ENCODE measurements around the gene CECR2. TPM values are rescaled to one million over a fixed set of nuclear protein-coding genes. Genes with fewer than 3 reads are reported as not detected.

Gene CECR2
- total RNA-seq, 2 donors from 2014 or later, result 0.23 to 0.77 TPM

GRCh38 chr22:17460895-17461294 is 91.6 kb downstream of the CECR2 start:
- Mint-ChIP-seq H3K36me3 (ENCODE audit: insufficient read depth in 2 of 2) (no peaks in the 10 kb centered on the region), H3K4me3 (no peak overlapping the region), H3K27me3 (ENCODE audit: low read depth) (peaks cover 7% of the 10 kb centered on the region), H3K9me3 (no peaks in the 10 kb centered on the region), H3K27ac (no peak overlapping the region), H3K4me1 (ENCODE audit: low read depth) (no peaks in the 10 kb centered on the region)
- ATAC-seq (replicated peaks in 1 of 2) (no peak), DNase-seq (no peak)

- no peaks in the 10 kb centered on the region for H3K9me3 Mint-ChIP-seq
- no peak overlapping the region for H3K4me3 Mint-ChIP-seq
- H3K4me1 Mint-ChIP-seq (ENCODE audit: low read depth), result no peaks in the 10 kb centered on the region
- ATAC-seq (replicated peaks in 1 of 2) (no peak), DNase-seq (no peak)
- no peaks in the 10 kb centered on the region for H3K36me3 Mint-ChIP-seq (ENCODE audit: insufficient read depth in 2 of 2)
- H3K27ac Mint-ChIP-seq, result no peak overlapping the region
- H3K27me3 Mint-ChIP-seq (ENCODE audit: low read depth), result peaks cover 28% of the 10 kb centered on the region
These were observed 101.7 kb downstream of the CECR2 start for GRCh38 chr22:17470880-17471500.

- peaks cover 36% of the 10 kb centered on the region for H3K27me3 Mint-ChIP-seq (ENCODE audit: low read depth)
- H3K36me3 Mint-ChIP-seq (ENCODE audit: insufficient read depth in 2 of 2), result no peaks in the 10 kb centered on the region
- H3K9me3 Mint-ChIP-seq, result no peaks in the 10 kb centered on the region
- ATAC-seq (replicated peaks in 1 of 2) (no peak), DNase-seq (no peak)
- no peak overlapping the region for H3K4me3 Mint-ChIP-seq
- no peaks in the 10 kb centered on the region for H3K4me1 Mint-ChIP-seq (ENCODE audit: low read depth)
- H3K27ac Mint-ChIP-seq, result no peak overlapping the region
These were observed 102.8 kb downstream of the CECR2 start for GRCh38 chr22:17471886-17472535.

- Mint-ChIP-seq H3K36me3 (ENCODE audit: insufficient read depth in 2 of 2) (no peaks in the 10 kb centered on the region), H3K4me3 (no peak overlapping the region), H3K9me3 (no peaks in the 10 kb centered on the region), H3K27me3 (ENCODE audit: low read depth) (peaks cover 45% of the 10 kb centered on the region), H3K27ac (no peak overlapping the region), H3K4me1 (ENCODE audit: low read depth) (no peaks in the 10 kb centered on the region)
- no peak for ATAC-seq (replicated peaks in 1 of 2)
- no peak for DNase-seq
These were observed 103.7 kb downstream of the CECR2 start for GRCh38 chr22:17472932-17473331.

- ATAC-seq (replicated peaks in 1 of 2) (no peak), DNase-seq (no peak)
- no peak overlapping the region for H3K4me3 Mint-ChIP-seq
- H3K9me3 Mint-ChIP-seq, result no peaks in the 10 kb centered on the region
- peaks cover 55% of the 10 kb centered on the region for H3K27me3 Mint-ChIP-seq (ENCODE audit: low read depth)
- no peaks in the 10 kb centered on the region for H3K36me3 Mint-ChIP-seq (ENCODE audit: insufficient read depth in 2 of 2)
- no peaks in the 10 kb centered on the region for H3K4me1 Mint-ChIP-seq (ENCODE audit: low read depth)
- H3K27ac Mint-ChIP-seq, result no peak overlapping the region
These were observed 106.3 kb downstream of the CECR2 start for GRCh38 chr22:17475318-17476230.

GRCh38 chr22:17476838-17477237 is 107.6 kb downstream of the CECR2 start:
- Mint-ChIP-seq H3K4me1 (ENCODE audit: low read depth) (no peaks in the 10 kb centered on the region), H3K4me3 (no peak overlapping the region), H3K9me3 (no peaks in the 10 kb centered on the region), H3K36me3 (ENCODE audit: insufficient read depth in 2 of 2) (no peaks in the 10 kb centered on the region), H3K27ac (no peak overlapping the region), H3K27me3 (ENCODE audit: low read depth) (peaks cover 55% of the 10 kb centered on the region)
- ATAC-seq (replicated peaks in 1 of 2) (no peak), DNase-seq (no peak)

DNA sequence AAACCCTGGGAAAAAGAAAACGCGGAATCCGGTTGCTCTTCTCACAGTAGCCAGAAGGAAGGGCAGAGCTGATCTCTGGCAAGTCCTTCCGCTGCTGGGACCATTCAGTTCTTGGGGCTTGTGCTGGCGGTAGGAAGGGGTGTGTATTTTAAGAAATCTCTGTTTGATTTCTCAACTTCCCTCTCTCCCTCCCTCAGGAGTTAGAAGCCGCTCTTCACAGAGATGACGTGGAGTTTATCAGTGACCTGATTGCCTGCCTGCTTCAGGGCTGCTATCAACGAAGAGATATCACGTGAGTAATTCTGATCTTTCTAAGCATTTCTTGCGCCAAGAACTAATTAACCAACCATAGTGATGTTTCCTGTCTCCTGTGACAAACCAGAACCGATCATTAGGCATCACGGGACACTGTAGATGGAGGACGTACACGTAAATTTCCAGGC is 108.2 kb downstream of the CECR2 start:
- peak overlapping the region in 1 of 2 donors; percentile 27 for H3K4me3 Mint-ChIP-seq
- no peaks in the 10 kb centered on the region for H3K36me3 Mint-ChIP-seq (ENCODE audit: insufficient read depth in 2 of 2)
- no peak overlapping the region for H3K27ac Mint-ChIP-seq
- peaks cover 55% of the 10 kb centered on the region for H3K27me3 Mint-ChIP-seq (ENCODE audit: low read depth)
- no peaks in the 10 kb centered on the region for H3K9me3 Mint-ChIP-seq
- H3K4me1 Mint-ChIP-seq (ENCODE audit: low read depth), result no peaks in the 10 kb centered on the region
- DNase-seq (no peak), ATAC-seq (replicated peaks in 1 of 2) (no peak)

DNA sequence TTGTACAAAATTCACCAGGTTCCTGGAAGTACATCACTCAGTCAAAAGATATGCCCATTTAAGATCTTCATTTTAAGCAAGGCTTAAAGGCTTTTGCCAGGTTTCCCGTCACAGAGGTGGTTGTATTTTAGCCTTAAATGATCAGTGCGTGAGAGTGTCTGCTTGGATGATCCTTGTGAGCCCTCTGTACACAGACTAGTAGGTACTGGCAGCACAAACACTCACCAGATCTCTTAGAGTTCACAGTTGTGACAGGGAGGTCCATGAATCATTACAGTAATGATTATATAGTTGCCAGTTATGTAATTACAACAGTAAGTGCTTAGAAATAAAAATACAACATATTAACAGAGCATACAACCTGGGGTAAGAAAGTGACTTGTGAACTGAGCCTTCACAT is 109.9 kb downstream of the CECR2 start:
- H3K4me3 Mint-ChIP-seq, result no peak overlapping the region
- peaks cover 48% of the 10 kb centered on the region for H3K27me3 Mint-ChIP-seq (ENCODE audit: low read depth)
- no peak overlapping the region for H3K27ac Mint-ChIP-seq
- no peaks in the 10 kb centered on the region for H3K36me3 Mint-ChIP-seq (ENCODE audit: insufficient read depth in 2 of 2)
- H3K9me3 Mint-ChIP-seq, result no peaks in the 10 kb centered on the region
- no peak for ATAC-seq (replicated peaks in 1 of 2)
- no peak for DNase-seq
- H3K4me1 Mint-ChIP-seq (ENCODE audit: low read depth), result no peaks in the 10 kb centered on the region

DNA sequence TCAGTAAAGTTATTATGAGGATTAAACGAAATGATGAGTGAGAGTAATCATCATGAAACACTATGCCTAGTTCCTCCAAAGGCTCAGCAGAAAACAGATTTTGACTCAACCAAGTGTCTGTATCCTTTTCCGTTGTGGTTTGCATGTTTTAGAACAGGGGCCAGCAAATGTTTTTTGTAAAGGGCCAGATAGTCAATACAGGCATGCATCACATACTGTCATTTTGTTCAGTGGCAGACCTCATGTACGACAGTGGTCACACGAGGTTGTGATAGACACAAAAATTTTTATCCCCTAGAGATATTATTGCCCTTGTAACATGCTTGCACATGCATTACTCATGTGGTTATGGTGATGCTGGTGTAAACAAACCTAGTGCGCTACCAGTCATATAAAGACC is 112.2 kb downstream of the CECR2 start:
- Mint-ChIP-seq H3K4me3 (no peak overlapping the region), H3K27ac (no peak overlapping the region), H3K4me1 (ENCODE audit: low read depth) (no peaks in the 10 kb centered on the region), H3K27me3 (ENCODE audit: low read depth) (peaks cover 30% of the 10 kb centered on the region), H3K9me3 (no peaks in the 10 kb centered on the region), H3K36me3 (ENCODE audit: insufficient read depth in 2 of 2) (no peaks in the 10 kb centered on the region)
- ATAC-seq (replicated peaks in 1 of 2) (peak; percentile 56 to 64), DNase-seq (no peak)

DNA sequence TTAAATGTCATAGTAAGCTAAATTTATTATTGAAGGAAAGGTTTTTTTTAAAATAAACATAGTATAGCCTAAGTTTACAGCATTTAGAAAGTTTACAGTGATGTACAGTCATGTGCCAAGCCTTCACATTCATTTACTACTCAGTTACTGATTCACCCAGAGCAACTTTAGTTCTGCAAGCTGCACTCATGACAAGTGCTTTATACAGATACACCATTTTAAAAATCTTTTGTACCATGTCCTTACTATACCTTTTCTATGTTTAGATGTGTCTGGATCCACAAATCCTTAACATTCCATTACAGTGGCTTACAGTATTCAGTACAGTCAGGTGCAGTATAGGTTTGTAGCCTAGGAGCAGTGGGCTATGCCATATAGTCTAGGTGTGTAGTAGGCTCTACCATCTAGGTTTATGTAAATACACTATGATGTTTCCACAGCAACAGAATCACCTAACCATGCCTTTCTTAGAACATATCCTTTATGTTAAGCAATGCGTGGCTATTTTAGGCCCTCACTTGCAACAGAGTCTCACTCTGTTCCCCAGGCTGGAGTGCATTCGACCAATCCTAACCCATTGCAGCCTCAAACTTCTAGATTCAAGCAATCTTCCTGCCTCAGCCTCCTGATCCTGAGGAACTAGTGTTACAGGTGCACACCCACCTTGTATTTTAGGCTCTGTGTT is 114.6 kb downstream of the CECR2 start:
- H3K27me3 Mint-ChIP-seq (ENCODE audit: low read depth), result peaks cover 9% of the 10 kb centered on the region
- no peaks in the 10 kb centered on the region for H3K36me3 Mint-ChIP-seq (ENCODE audit: insufficient read depth in 2 of 2)
- no peaks in the 10 kb centered on the region for H3K4me1 Mint-ChIP-seq (ENCODE audit: low read depth)
- no peaks in the 10 kb centered on the region for H3K9me3 Mint-ChIP-seq
- ATAC-seq (replicated peaks in 1 of 2) (no peak), DNase-seq (no peak)
- H3K27ac Mint-ChIP-seq, result no peak overlapping the region
- no peak overlapping the region for H3K4me3 Mint-ChIP-seq

DNA sequence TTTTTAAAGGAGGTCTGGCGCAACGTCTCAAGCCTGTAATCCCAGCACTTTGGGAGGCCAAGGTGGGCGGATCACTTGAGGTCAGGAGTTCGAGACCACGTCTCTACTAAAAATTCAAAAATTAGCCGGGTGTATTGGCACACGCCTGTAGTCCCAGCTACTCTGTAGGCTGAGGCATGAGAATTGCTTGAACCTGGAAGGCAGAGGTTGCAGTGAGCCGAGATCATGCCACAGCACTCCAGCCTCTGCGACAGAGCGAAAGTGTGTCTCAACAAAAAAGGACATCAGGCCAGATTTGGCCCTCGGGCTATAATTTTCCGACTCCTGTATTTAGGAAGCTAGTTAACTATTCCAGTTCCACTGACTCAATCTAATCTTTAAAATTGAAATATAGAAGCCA is 115.3 kb downstream of the CECR2 start:
- Mint-ChIP-seq H3K36me3 (ENCODE audit: insufficient read depth in 2 of 2) (no peaks in the 10 kb centered on the region), H3K9me3 (no peaks in the 10 kb centered on the region), H3K27ac (no peak overlapping the region), H3K4me1 (ENCODE audit: low read depth) (no peaks in the 10 kb centered on the region), H3K4me3 (no peak overlapping the region), H3K27me3 (ENCODE audit: low read depth) (peaks cover 2% of the 10 kb centered on the region)
- no peak for DNase-seq
- ATAC-seq (replicated peaks in 1 of 2), result no peak

DNA sequence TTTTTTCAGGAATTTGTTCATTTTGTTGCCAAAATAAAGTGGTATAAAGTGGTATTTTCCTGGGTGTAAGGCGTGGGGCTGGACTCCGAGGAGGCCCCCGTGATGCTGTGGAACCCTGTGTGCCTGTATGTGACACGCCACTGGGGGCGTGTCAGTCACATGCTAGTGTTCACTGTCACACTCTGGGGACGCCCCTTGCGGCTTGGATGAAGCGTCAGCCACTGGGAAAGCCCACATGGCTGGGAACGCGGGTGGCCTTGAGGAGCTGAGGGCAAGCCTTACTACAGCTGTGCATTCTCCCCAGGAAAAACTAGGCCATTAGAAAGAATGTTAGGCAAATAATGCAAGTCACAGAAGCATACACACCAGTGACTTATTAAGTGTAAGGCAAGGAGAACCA is 117.1 kb downstream of the CECR2 start:
- no peaks in the 10 kb centered on the region for H3K36me3 Mint-ChIP-seq (ENCODE audit: insufficient read depth in 2 of 2)
- no peak overlapping the region for H3K27ac Mint-ChIP-seq
- no peaks in the 10 kb centered on the region for H3K4me1 Mint-ChIP-seq (ENCODE audit: low read depth)
- no peak for DNase-seq
- H3K4me3 Mint-ChIP-seq, result no peak overlapping the region
- H3K9me3 Mint-ChIP-seq, result no peaks in the 10 kb centered on the region
- no peaks in the 10 kb centered on the region for H3K27me3 Mint-ChIP-seq (ENCODE audit: low read depth)
- no peak for ATAC-seq (replicated peaks in 1 of 2)

DNA sequence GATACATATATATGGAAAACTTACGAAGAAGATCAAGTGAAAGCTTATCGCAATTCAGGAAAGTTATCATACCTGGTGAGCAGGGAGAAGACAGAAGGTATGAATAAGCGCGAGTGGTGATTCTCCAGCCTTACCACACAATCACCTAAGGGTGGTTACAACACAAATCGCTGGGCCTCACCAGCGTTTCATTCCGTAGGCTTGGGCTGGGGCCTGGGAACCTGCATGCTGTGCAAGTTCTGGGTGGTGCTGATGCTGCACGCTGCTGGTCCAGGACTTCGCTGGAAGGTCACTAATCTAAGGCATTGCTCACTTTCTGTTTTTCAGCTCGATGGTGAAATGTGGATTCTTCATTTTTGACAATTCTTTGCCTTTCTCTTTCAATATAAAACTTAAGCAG is 117.5 kb downstream of the CECR2 start:
- no peak for DNase-seq
- no peaks in the 10 kb centered on the region for H3K9me3 Mint-ChIP-seq
- no peak overlapping the region for H3K27ac Mint-ChIP-seq

More for the DNA sequence above, 117.5 kb downstream of the CECR2 start:
- no peaks in the 10 kb centered on the region for H3K27me3 Mint-ChIP-seq (ENCODE audit: low read depth)
- H3K4me3 Mint-ChIP-seq, result no peak overlapping the region
- no peak for ATAC-seq (replicated peaks in 1 of 2)
- no peaks in the 10 kb centered on the region for H3K36me3 Mint-ChIP-seq (ENCODE audit: insufficient read depth in 2 of 2)
- H3K4me1 Mint-ChIP-seq (ENCODE audit: low read depth), result no peaks in the 10 kb centered on the region
